HepG2 (cell line): Measurements from ENCODE around the gene SPON2. TPM values are rescaled to one million over a fixed set of nuclear protein-coding genes. Genes with fewer than 3 reads are reported as not detected.

Experiments
- ATAC-seq: fragments of 200-7000 bp; cut with Tn5 transposase; 3 replicates; pipeline ENCODE4 v1.9.1; 2020; ENCODE audit warnings: mild to moderate bottlenecking, moderate library complexity
- BruUV-seq: library from RNA; stranded (reverse); fragments of 400-500 nt; replicated peaks from 2 replicates; lab custom pipeline; 2021; lab: Mats Ljungman, UMichigan
- CTCF ChIA-PET: fragments of 300-600 bp; formaldehyde crosslinking; extraction: SDS; loops from one replicate; lab custom pipeline; 2021; ENCODE audit warnings: low total read pairs, inconsistent platforms, low intra/inter-chr PET ratio; lab: Yijun Ruan, JAX
- POLR2A ChIA-PET: fragments of 350-600 bp; sonication (Branson Sonifier 250); formaldehyde crosslinking; loops from one replicate; lab custom pipeline; 2020; ENCODE audit warnings: antibody characterized with exemption, inconsistent platforms; lab: Yijun Ruan, JAX
- DNase-seq: peaks from one replicate; pipeline ENCODE4 v3.0.0-alpha.2; 2015; ENCODE audit warnings: low spot score
- FAIRE-seq: peaks from 3 replicates; lab custom pipeline; 2011; peaks lifted over from hg19 to GRCh38; lab: Jason Lieb, UNC
- H2AFZ ChIP-seq: one replicate; pipeline ENCODE4 v1.6.1; 2011; ENCODE audit warnings: low read length, inconsistent platforms
- H3K27ac ChIP-seq: fragments of 300-600 bp; 3 replicates; pipeline ENCODE4 v1.8.0; 2011; ENCODE audit warnings: mixed run types, mild to moderate bottlenecking, mixed read lengths, low read length, inconsistent platforms; ENCODE audit not compliant: insufficient read depth; ENCODE audit errors: extremely low read length
- H3K27me3 ChIP-seq, 2 experiments: fragments of 200-600 bp in 1 of 2; 2 replicates in 1 of 2; 3 replicates in 1 of 2; pipeline versions ENCODE4 v1.6.0 to v1.8.0; 2011; ENCODE audit warnings: low read length in 2 of 2, mild to moderate bottlenecking in 2 of 2, moderate library complexity in 2 of 2, inconsistent platforms in 1 of 2; ENCODE audit not compliant: insufficient read depth in 2 of 2, control insufficient read depth in 1 of 2
- H3K36me3 ChIP-seq, 2 experiments: fragments of 200-600 bp in 1 of 2; replicated peaks in 1 of 2; 2 replicates in 1 of 2; 3 replicates in 1 of 2; pipeline versions ENCODE4 v1.5.1 to v1.8.0; 2011; ENCODE audit warnings: low read length in 2 of 2, inconsistent platforms in 1 of 2; ENCODE audit not compliant: insufficient read depth in 2 of 2, control insufficient read depth in 1 of 2
- H3K4me1 ChIP-seq: 2 replicates; pipeline ENCODE4 v1.5.1; 2012; ENCODE audit warnings: low read length, inconsistent platforms; ENCODE audit not compliant: insufficient read depth
- H3K4me2 ChIP-seq: 2 replicates; pipeline ENCODE4 v1.6.0; 2011; ENCODE audit warnings: low read depth, low read length, inconsistent platforms
- H3K4me3 ChIP-seq, 3 experiments: fragments of 200-600 bp in 1 of 3; sonication (generic), shearing (Covaris generic) in 1 of 3; replicated peaks in 1 of 3; 2 replicates each; pipeline ENCODE4 v1.5.1; 2011 to 2016; ENCODE audit warnings: low read length in 3 of 3, inconsistent platforms in 2 of 3, low read depth in 2 of 3, mild to moderate bottlenecking in 2 of 3, control low read depth in 1 of 3, mixed read lengths in 1 of 3; ENCODE audit not compliant: insufficient read depth in 1 of 3
- H3K79me2 ChIP-seq: one replicate; pipeline ENCODE4 v1.6.1; 2011; ENCODE audit warnings: low read length, inconsistent platforms; ENCODE audit not compliant: insufficient read depth
- H3K9ac ChIP-seq: 2 replicates; pipeline ENCODE4 v1.6.0; 2011; ENCODE audit warnings: mild to moderate bottlenecking, low read depth, low read length, inconsistent platforms; ENCODE audit not compliant: insufficient read depth
- H3K9me3 ChIP-seq: 2 replicates; pipeline ENCODE4 v1.5.1; 2012; ENCODE audit warnings: mild to moderate bottlenecking, low read length
- H4K20me1 ChIP-seq: 2 replicates; pipeline ENCODE4 v1.6.0; 2011; ENCODE audit warnings: inconsistent platforms, mild to moderate bottlenecking, low read length, moderate library complexity; ENCODE audit not compliant: insufficient read depth
- MZF1 ChIP-seq: sonication (generic); formaldehyde crosslinking; IDR thresholded peaks from 2 replicates; pipeline ENCODE4 v1.8.1; 2023; ENCODE audit warnings: mild to moderate bottlenecking, missing genetic modification reagents, borderline replicate concordance
- NCOA5 ChIP-seq: sonication (generic); formaldehyde crosslinking; IDR thresholded peaks from 2 replicates; pipeline ENCODE4 v1.4.0; 2020; ENCODE audit warnings: missing genetic modification reagents
- SRSF9 ChIP-seq: fragments of 200-400 bp; formaldehyde crosslinking; IDR thresholded peaks from 2 replicates; pipeline ENCODE4 v1.6.1; 2018; ENCODE audit warnings: borderline replicate concordance, mild to moderate bottlenecking, low read depth, low read length; ENCODE audit not compliant: insufficient read depth, poor library complexity, severe bottlenecking
- ZNF598 ChIP-seq: sonication (generic); formaldehyde crosslinking; IDR thresholded peaks from 2 replicates; pipeline ENCODE4 v1.5.1; 2020; ENCODE audit warnings: mild to moderate bottlenecking, missing genetic modification reagents, borderline replicate concordance
- ZNF75D ChIP-seq: sonication (generic); formaldehyde crosslinking; IDR thresholded peaks from 2 replicates; pipeline ENCODE4 v1.8.1; 2023; ENCODE audit warnings: missing genetic modification reagents, mild to moderate bottlenecking, borderline replicate concordance
- WGBS: methylation state at CpG from one replicate; pipeline ENCODE4 v1.1.6; 2017; ENCODE audit warnings: low lambda C conversion rate; 5-methylcytosine and 5-hydroxymethylcytosine counted together
- in situ Hi-C: cut with HindIII; loops from 2 replicates; pipeline ENCODE4 v1.10.0; 2017; ENCODE audit warnings: low pct_unique_long_range_greater_than_20kb; ENCODE audit not compliant: extremely low pct_ligation_motif_present
- intact Hi-C: fragments of 100-400 bp; cut with micrococcal nuclease; formaldehyde crosslinking; loops from one replicate; pipeline ENCODE4 v1.10.0; 2022; ENCODE audit not compliant: unreplicated experiment
- polyA plus RNA-seq, 8 experiments: library from polyadenylated mRNA; depleted of rRNA in 3 of 8; stranded (reverse) in 7 of 8; unstranded in 1 of 8; fragments of >200 nt; fragmentation: Illumina TruSeq in 4 of 8; extraction: Trizol in 4 of 8; gene quantifications; 2 replicates each; pipeline versions ENCODE4 v1.2.1 to v1.2.3, GENCODE V29; 2011 to 2016; ENCODE audit warnings: low read depth in 4 of 8, missing spikeins in 1 of 8, mixed read lengths in 1 of 8; ENCODE audit not compliant: insufficient read depth in 1 of 8
- total RNA-seq, 5 experiments: library from RNA; depleted of rRNA; stranded (reverse); fragments of >200 nt; fragmentation: Illumina TruSeq; extraction: Trizol; gene quantifications; 2 replicates each; pipeline ENCODE4 v1.2.3, GENCODE V29; 2016; ENCODE audit warnings: low read depth in 1 of 5
- TF ChIP-seq, protein P1 (sequence below): sonication (generic); formaldehyde crosslinking; IDR thresholded peaks from 2 replicates; pipeline ENCODE4 v1.4.0; 2020; ENCODE audit warnings: missing genetic modification reagents, borderline replicate concordance

Gene SPON2
- total and polyA plus RNA-seq, 2 of the 13 experiments (the other 11 are each of a cell fraction or from before 2014, with no cell fraction given), result 17.4 to 55.2 TPM

DNA sequence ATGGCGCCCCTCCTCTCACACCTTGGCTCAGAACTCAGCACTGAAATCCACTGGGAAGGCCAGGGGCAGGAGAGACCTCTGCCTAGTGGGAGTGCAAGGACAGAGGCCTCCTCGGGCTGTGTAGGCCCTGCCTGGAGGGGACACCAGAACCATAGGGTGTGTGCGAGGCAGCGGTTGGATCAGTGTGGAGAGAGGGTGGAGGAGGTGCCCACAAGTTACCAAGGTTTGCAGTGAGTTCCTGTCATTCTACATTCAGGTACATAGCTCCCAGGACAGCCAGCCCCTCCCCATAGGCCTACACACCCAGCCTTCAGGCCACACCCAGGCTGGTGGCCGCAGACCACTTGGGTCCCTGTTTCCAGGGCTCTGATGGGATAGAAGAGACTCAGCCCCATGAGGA, 19.2 kb upstream of the SPON2 start:
- Histone ChIP-seq H3K9ac (no peak overlapping the region), H3K27me3 (no peaks in the 10 kb centered on the region), H3K9me3 (no peaks in the 10 kb centered on the region), H4K20me1 (no peaks in the 10 kb centered on the region), H3K4me2 (0 out of 2 replicates have a peak overlapping the region, but pooled peaks have one; percentile 36), H3K79me2 (no peaks in the 10 kb centered on the region), H3K4me1 (peaks cover 15% of the 10 kb centered on the region), H2AFZ (no peak overlapping the region), H3K27ac (no peak overlapping the region), H3K4me3 (no peak overlapping the region), H3K36me3 (no peaks in the 10 kb centered on the region)
- DNase-seq (no peak), FAIRE-seq (no peak), ATAC-seq (peak; percentile 17)
- CTCF ChIA-PET, result no interaction called here
- POLR2A ChIA-PET, result interaction anchor here (1.0 to 2.2 kb wide), 4 partner anchors 12 to 20 kb away, joined by 3 to 15 read pairs (median 11); partner anchors contain the start of gene SPON2
- intact Hi-C loops (no loop called here), in situ Hi-C loops (no loop called here)
- TF ChIP-seq NCOA5 (no peak), ZNF598 (CRISPR knock-in tag) (0 out of 2 replicates have a peak, but pooled peaks have one; percentile 41)
- TF ChIP-seq, protein P1, sequence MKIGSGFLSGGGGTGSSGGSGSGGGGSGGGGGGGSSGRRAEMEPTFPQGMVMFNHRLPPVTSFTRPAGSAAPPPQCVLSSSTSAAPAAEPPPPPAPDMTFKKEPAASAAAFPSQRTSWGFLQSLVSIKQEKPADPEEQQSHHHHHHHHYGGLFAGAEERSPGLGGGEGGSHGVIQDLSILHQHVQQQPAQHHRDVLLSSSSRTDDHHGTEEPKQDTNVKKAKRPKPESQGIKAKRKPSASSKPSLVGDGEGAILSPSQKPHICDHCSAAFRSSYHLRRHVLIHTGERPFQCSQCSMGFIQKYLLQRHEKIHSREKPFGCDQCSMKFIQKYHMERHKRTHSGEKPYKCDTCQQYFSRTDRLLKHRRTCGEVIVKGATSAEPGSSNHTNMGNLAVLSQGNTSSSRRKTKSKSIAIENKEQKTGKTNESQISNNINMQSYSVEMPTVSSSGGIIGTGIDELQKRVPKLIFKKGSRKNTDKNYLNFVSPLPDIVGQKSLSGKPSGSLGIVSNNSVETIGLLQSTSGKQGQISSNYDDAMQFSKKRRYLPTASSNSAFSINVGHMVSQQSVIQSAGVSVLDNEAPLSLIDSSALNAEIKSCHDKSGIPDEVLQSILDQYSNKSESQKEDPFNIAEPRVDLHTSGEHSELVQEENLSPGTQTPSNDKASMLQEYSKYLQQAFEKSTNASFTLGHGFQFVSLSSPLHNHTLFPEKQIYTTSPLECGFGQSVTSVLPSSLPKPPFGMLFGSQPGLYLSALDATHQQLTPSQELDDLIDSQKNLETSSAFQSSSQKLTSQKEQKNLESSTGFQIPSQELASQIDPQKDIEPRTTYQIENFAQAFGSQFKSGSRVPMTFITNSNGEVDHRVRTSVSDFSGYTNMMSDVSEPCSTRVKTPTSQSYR (CRISPR knock-in tag), result no peak
- WGBS, result 67% methylated on average over 4 of the region's 5 CpGs
- no TSS peak for BruUV-seq

DNA sequence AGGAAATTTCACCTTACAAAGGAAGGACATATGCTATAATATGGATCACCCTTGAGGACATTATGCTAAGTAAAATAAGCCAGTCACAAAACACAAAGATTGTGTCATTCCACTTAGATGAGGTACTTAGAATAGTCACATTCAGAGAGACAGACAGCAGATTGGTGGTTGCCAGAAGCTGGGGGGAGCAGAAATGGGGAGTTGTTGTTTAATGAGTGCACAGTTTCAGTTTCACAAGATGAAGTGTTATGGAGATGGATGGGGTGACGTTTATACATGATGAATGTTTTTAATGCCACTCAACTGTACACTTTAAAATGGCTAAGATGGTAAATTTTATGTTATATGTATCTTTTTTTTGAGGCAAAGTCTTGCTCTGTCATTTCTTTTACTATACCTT, 14.8 kb upstream of the SPON2 start:
- no peak overlapping the region for H3K4me2 ChIP-seq
- no peak for ATAC-seq
- no peak for DNase-seq
- H3K79me2 ChIP-seq, result no peaks in the 10 kb centered on the region
- in situ Hi-C loops, result no loop called here
- no peak for TF ChIP-seq SRSF9
- no peak for TF ChIP-seq MZF1 (CRISPR knock-in tag)
- no peak for TF ChIP-seq ZNF75D (CRISPR knock-in tag)
- TF ChIP-seq, all 625 proteins: peak for 0
- Histone ChIP-seq H2AFZ (no peak overlapping the region), H3K4me1 (peaks cover 6% of the 10 kb centered on the region), H3K9ac (no peak overlapping the region), H4K20me1 (no peaks in the 10 kb centered on the region), H3K9me3 (no peaks in the 10 kb centered on the region), H3K27ac (no peak overlapping the region), H3K36me3 (no peaks in the 10 kb centered on the region), H3K27me3 (no peaks in the 10 kb centered on the region), H3K4me3 (no peak overlapping the region)
- intact Hi-C loops, result no loop called here
- POLR2A ChIA-PET, result no interaction called here
- BruUV-seq, result no TSS peak
- CTCF ChIA-PET, result no interaction called here
- 42% methylated on average over 1 of the region's 1 CpG for WGBS
- no peak for FAIRE-seq
